Lower leg skin (tissue), 4 donors: ENCODE measurements around the gene MYO9B. TPM values are rescaled to one million over a fixed set of nuclear protein-coding genes. Genes with fewer than 3 reads are reported as not detected.

ENCODE experiments used
- DNase-seq, 2 donors: peaks; one replicate each; pipeline ENCODE4 v3.0.0-alpha.2; 2019; ENCODE audit warnings: low spot score in 2 of 2
- H3K4me3 ChIP-seq: fragments of 200-600 bp; sonication (generic); 2 replicates; pipeline ENCODE4 v1.5.1; 2017; ENCODE audit warnings: mild to moderate bottlenecking, low read depth; ENCODE audit not compliant: poor library complexity, severe bottlenecking
- POLR2A ChIP-seq, 2 donors: fragments of 450-650 bp; IDR thresholded peaks; one replicate each; pipeline ENCODE4 v1.6.1; 2016 to 2017; ENCODE audit warnings: antibody characterized with exemption in 2 of 2, mild to moderate bottlenecking in 1 of 2, moderate library complexity in 1 of 2
- WGBS, 2 donors: methylation state at CpG; one replicate each; pipeline ENCODE4 v1.1.5; 2018; 5-methylcytosine and 5-hydroxymethylcytosine counted together
- intact Hi-C: fragments of 100-400 bp; cut with DNase I; formaldehyde crosslinking; loops from one replicate; pipeline ENCODE4 v1.15.0; 2023; ENCODE audit warnings: low total_unique reads
- total RNA-seq, 4 donors: library from RNA; depleted of rRNA; stranded (reverse); fragments of >200 nt; gene quantifications; one replicate each; pipeline ENCODE4 v1.1.0, GENCODE V29; 2016
- TF ChIP-seq, protein P1 (sequence below), 3 donors: fragments of 450-650 bp; IDR thresholded peaks; one replicate each; pipeline ENCODE4 v1.5.1; 2016; ENCODE audit warnings: antibody characterized with exemption in 3 of 3, mild to moderate bottlenecking in 3 of 3, moderate library complexity in 2 of 3

MYO9B gene
- total RNA-seq, 4 donors from 2014 or later, result 29.2 to 63.1 (median 43.5) TPM

DNA sequence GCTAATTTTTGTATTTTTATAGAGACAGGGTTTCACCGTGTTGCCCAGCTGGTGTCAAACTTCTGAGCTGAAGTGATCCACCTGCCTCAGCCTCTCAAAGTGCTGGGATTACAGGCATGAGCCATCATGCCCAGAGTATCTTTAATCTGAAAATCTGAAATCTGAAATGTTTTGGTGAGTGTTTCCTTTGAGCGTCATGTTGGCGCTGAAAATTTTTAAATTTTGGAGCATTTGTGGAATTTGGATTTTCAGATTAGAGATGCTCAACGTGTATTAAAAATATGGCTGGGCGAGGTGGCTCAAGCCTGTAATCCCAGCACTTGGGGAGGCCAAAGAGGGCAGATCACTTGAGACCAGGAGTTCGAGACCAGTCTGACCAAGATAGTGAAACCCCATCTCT is 43.8 kb upstream of the MYO9B start:
- WGBS, 2 donors, result 84 to 89% methylated on average over 6 of the region's 6 CpGs
- intact Hi-C loops, result no loop called here
- DNase-seq, result no peak
- no peak overlapping the region for H3K4me3 ChIP-seq
- no peak for TF ChIP-seq POLR2A (IDR thresholded peaks at IDR 0.05)
- TF ChIP-seq, protein P1, sequence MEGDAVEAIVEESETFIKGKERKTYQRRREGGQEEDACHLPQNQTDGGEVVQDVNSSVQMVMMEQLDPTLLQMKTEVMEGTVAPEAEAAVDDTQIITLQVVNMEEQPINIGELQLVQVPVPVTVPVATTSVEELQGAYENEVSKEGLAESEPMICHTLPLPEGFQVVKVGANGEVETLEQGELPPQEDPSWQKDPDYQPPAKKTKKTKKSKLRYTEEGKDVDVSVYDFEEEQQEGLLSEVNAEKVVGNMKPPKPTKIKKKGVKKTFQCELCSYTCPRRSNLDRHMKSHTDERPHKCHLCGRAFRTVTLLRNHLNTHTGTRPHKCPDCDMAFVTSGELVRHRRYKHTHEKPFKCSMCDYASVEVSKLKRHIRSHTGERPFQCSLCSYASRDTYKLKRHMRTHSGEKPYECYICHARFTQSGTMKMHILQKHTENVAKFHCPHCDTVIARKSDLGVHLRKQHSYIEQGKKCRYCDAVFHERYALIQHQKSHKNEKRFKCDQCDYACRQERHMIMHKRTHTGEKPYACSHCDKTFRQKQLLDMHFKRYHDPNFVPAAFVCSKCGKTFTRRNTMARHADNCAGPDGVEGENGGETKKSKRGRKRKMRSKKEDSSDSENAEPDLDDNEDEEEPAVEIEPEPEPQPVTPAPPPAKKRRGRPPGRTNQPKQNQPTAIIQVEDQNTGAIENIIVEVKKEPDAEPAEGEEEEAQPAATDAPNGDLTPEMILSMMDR (IDR thresholded peaks at IDR 0.05), result no peak

DNA sequence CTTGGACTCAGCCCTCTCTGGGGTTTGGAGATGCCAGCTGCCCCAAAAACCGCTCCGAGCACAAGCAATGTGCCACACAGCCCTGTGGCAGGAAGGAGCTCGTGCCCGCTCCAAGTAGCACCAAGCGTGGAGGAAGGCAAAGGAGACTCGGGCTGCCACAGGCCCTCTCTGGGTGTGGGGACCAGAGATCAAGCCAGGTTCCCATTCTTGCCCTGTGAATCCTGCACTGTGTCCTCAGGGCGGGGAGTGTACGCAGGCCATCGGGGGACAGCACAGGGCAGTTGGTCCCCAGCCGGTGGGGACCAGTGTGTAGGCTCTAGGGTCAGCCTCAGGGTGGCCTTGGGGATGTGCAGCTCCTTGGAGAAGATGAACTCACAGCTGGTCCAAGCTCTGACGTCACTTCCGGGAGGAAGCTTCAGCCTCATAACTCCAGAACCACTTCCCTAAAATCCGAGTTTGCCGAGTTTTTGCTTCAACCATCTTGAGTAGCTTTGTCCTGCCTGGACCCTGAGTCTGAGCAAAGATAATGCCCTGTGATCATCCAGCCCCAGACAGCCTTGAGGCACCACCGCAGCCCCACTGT is 39.6 kb upstream of the MYO9B start:
- 80 to 90% methylated on average over 7 to 13 of the region's 15 CpGs for WGBS, 2 donors
- intact Hi-C loops, result no loop called here
- TF ChIP-seq POLR2A (IDR thresholded peaks at IDR 0.05), result no peak
- TF ChIP-seq, protein P1 (IDR thresholded peaks at IDR 0.05), result no peak
- H3K4me3 ChIP-seq, result no peak overlapping the region
- no peak for DNase-seq

DNA sequence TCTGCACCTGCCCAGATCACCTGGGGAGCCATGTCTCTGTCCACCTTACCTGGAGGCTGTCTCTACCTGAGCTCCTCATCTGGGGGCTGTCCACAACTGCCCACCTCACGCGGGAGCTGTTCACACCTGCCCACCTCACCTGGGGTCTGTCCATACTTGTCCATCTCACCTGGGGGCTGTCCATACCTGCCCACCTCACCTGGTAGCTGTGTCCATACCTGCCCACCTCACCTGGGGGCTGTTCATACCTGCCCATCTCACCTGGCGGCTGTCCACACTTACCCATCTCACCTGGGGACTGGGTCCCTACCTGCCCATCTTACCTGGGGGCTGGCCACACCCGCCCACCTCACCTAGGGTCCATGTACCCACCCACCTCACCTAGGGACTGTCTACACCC is 38.9 kb upstream of the MYO9B start:
- TF ChIP-seq, protein P1 (IDR thresholded peaks at IDR 0.05), result no peak
- TF ChIP-seq POLR2A (IDR thresholded peaks at IDR 0.05), result no peak
- intact Hi-C loops, result no loop called here
- no peak overlapping the region for H3K4me3 ChIP-seq
- no peak for DNase-seq
- 82 to 85% methylated on average over 4 of the region's 4 CpGs for WGBS, 2 donors

DNA sequence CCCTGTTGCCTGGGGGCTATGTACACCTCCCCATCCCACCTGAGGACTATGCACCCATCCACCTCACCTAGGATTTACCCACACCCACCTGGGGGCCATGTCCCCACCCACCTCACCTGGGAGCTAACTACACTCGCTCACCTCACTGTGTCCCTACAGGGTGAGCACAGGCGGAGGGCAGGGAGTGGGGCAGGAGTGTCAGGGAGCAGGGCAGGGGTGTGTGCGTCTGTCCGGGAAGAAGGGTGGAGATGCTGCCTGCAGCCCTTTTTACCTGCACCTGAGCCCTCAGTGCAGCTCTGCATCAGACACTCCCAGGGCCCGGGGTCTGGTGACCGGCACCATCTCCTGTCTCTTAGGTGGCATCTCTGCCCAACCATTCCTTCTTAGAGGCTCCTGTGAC is 38.4 kb upstream of the MYO9B start:
- TF ChIP-seq, protein P1 (IDR thresholded peaks at IDR 0.05), result no peak
- no peak for TF ChIP-seq POLR2A (IDR thresholded peaks at IDR 0.05)
- no peak overlapping the region for H3K4me3 ChIP-seq
- 82 to 91% methylated on average over 6 of the region's 6 CpGs for WGBS, 2 donors

DNA sequence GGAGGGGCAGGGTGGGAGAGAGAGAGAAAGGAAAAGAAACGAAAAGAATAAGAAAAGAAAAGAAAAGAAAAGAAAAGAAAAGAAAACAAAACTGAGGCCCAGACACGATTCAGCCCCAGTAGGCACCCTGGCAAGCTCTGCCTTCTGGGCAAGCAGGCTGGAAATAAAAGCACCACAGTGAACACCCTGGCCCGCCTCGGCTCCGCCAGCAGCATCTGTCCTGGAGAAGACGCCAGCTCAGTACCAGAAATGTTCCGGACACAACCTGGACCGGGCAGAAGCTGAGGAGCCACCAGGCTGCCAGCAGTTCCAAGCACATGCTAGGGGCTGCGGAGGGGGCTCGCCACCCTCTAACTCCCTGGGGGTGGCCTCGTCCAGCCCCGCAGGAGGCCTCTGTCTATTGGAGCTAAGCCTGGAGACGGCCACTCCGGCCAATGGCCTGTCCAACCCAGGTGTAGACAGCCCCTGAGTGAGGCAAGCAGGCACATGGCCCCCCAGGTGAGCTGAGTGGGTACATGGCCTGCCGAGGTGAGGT is 37.5 kb upstream of the MYO9B start:
- no peak for DNase-seq
- intact Hi-C loops, result no loop called here
- no peak for TF ChIP-seq POLR2A (IDR thresholded peaks at IDR 0.05)
- TF ChIP-seq, protein P1 (IDR thresholded peaks at IDR 0.05), result no peak
- WGBS, 2 donors, result 54 to 70% methylated on average over 13 to 15 of the region's 15 CpGs
- H3K4me3 ChIP-seq, result no peak overlapping the region

More for the DNA sequence above, 38.4 kb upstream of the MYO9B start:
- intact Hi-C loops, result no loop called here
- DNase-seq, result no peak

DNA sequence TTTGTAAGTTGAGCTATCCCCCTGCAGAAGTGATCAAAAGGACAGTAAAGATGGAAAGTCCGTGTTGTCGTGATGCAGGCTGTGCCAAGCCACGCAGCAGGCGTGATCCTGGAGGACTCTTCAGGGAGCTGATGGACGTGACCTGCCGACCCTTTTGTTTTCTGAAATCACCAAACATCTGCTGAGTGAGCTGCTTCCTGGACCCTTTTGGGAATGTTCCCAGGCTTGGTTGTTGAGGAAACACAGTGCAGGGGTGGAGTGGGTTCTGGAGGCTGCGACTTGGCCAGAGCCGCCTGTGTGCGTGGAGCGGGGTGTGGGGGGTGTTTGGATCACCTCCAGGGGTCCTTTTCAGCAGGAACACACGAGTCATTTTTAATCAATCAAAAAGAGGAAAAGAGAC is 33.6 kb upstream of the MYO9B start:
- no peak for DNase-seq
- intact Hi-C loops, result no loop called here
- H3K4me3 ChIP-seq, result no peak overlapping the region
- WGBS, 2 donors, result 25 to 35% methylated on average over 11 of the region's 11 CpGs
- TF ChIP-seq, protein P1 (IDR thresholded peaks at IDR 0.05), result no peak
- TF ChIP-seq POLR2A (IDR thresholded peaks at IDR 0.05), result no peak
